GM19043 (cell line): ENCODE data around the gene NANOS1.

Source experiments
- ATAC-seq: cut with Tn5 transposase; IDR thresholded peaks from one replicate; pipeline ENCODE4 v1.9.1; 2021; ENCODE audit warnings: low read depth; ENCODE audit not compliant: unreplicated experiment

NANOS1 gene, protein sequence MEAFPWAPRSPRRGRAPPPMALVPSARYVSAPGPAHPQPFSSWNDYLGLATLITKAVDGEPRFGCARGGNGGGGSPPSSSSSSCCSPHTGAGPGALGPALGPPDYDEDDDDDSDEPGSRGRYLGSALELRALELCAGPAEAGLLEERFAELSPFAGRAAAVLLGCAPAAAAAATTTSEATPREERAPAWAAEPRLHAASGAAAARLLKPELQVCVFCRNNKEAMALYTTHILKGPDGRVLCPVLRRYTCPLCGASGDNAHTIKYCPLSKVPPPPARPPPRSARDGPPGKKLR

DNA sequence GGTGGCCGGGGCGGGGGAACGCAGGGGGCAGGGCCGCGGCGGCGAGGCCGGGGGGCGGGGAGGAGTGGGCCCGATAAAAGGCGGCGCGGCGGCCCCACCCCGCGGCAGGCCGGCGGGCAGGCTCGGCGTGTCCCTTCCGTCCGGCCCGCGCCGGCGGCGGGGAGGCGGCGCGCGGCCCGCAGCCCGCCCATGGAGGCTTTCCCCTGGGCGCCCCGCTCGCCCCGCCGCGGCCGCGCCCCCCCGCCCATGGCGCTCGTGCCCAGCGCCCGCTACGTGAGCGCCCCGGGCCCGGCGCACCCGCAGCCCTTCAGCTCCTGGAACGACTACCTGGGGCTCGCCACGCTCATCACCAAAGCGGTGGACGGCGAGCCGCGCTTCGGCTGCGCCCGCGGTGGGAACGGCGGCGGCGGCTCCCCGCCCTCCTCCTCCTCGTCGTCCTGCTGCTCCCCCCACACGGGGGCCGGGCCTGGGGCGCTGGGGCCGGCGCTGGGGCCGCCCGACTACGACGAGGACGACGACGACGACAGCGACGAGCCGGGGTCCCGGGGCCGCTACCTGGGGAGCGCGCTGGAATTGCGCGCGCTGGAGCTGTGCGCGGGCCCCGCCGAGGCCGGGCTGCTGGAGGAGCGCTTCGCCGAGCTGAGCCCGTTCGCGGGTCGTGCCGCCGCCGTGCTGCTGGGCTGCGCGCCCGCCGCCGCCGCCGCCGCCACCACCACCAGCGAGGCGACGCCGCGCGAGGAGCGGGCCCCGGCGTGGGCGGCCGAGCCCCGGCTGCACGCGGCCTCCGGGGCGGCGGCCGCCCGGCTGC lies at the start of gene NANOS1:
Gene NANOS1, plus strand, starts transcription at position 102 of the 808 bp plus-strand sequence. Its CDS starts 88 bp downstream, at position 190.
- peak; percentile 14 for ATAC-seq

DNA sequence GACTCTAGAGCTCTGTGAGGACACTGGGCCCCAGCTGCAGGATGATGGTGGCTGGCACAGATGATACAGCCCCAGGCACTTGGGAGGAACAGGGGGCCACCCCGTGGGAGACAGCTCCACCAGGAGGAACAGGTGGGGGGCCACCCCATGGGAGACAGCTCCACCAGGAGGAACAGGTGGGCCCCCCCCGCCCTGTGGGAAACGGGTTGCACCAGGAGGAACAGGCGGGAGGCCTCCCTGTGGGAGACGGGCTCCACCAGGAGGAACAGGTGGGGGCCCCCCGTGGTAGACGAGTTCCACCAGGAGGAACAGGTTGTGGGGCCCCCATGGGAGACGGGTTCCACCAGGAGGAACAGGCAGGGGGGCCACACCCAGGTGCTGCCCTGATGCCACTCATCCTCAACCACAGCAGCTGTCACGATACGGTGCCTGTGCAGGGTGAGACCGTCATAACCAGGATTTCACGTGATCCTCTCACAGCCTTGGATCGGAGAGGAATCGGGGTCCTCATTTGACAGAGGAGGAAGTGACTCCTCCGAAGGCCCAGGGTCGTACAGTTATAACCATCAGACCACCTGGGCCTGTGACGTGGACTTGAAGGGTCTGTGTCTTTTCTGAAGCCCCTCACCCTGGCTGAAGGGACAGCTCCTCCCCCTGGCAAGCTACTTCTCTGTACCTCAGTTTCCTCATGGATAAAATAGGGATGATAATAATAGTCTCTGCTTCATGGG lies 49.2 kb upstream of the NANOS1 start:
- no peak for ATAC-seq

DNA sequence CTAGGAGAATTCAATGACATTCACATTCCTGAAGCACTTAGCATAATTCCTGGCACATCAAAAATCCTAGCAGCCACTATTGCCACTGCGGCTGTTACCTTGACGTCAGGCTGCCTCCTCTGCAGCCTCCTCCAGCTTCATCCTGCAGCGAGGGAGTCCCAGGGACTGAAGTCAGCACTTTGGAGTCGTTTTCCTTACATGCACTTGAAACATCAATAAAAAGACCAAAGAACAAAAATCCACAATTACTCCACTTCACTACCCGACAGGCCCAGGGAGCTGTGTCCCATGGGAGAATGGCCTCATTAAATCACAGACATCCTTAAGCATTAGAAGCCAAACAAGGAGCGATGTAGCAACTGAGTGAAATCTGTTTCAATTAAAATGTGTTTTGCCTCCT lies 48.6 kb upstream of the NANOS1 start:
- no peak for ATAC-seq

DNA sequence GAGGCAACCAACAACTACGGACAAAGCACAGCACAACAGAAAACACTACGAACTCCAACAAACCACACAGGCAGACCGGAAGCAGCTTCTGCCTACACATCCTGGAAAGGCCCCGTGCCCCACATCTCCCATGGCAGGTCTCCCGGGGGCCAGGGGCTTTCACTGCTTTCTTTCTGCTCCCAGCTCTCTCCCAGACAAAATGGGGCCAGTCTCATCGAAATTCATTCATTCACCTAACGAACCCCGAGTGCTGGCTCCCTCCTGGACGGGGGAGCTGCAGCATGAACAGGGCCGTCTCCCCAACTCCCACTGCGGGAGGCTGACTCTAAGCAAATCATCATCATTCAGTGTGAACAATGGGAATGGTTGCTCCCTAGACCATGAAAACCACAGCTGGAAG lies 47.6 kb upstream of the NANOS1 start:
- ATAC-seq: no peak

DNA sequence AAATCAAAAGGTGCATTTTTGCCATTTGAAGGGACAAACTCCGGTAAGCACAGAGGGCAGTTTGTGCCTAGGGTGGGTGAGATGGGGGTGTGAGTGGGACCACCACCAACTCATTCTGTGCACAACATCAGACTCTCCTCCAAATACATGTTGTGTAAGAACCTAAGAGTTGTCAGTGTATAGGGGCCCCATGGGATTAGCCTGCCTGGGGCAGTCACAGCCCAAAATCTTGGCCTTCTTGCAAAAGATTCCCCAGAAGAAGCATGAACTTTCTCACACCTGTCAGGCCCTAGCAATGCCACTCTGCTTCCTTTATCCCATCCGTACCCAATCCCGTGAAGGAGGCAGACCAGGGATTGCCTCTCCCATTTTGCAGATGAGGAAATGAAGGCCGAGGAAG lies 47.1 kb upstream of the NANOS1 start:
- no peak for ATAC-seq

DNA sequence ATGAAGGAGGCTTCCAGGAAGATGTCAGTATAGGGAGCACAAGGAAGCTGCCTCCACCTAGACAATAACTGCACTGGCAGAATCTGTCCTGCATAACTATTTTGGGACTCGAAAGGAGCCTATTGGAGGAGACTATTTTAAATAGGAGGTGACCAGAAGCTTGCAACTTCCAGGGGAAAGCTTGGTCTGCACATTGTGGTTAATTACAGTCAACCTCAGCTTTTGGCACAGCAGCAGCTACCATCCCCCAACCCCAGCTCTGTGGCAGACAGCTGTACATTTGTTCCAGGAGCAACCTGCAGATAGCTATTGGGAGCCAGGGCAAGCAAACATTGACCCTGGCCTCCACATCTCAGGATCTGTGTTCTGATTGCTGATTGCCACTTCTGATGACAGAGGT lies 46.3 kb upstream of the NANOS1 start:
- ATAC-seq: no peak

DNA sequence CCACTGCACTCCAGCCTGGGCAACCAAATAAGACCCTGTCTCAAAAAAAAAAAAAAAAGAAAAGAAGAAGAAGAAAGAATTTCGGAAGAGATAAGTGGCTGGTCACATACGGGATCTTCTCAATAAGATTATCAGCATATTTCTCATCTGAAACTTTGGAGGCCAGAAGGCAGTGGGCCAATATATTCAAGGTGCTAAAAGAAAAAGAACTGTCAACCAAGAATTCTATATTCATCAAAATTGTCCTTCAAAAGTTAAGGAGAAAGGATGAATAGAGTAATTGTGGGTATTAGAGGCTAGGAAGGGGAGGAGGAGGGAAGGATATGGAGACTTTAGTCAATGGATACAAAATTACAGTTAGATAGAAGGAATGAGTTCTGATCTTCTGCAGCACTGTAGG lies 43.9 kb upstream of the NANOS1 start:
- ATAC-seq: no peak

DNA sequence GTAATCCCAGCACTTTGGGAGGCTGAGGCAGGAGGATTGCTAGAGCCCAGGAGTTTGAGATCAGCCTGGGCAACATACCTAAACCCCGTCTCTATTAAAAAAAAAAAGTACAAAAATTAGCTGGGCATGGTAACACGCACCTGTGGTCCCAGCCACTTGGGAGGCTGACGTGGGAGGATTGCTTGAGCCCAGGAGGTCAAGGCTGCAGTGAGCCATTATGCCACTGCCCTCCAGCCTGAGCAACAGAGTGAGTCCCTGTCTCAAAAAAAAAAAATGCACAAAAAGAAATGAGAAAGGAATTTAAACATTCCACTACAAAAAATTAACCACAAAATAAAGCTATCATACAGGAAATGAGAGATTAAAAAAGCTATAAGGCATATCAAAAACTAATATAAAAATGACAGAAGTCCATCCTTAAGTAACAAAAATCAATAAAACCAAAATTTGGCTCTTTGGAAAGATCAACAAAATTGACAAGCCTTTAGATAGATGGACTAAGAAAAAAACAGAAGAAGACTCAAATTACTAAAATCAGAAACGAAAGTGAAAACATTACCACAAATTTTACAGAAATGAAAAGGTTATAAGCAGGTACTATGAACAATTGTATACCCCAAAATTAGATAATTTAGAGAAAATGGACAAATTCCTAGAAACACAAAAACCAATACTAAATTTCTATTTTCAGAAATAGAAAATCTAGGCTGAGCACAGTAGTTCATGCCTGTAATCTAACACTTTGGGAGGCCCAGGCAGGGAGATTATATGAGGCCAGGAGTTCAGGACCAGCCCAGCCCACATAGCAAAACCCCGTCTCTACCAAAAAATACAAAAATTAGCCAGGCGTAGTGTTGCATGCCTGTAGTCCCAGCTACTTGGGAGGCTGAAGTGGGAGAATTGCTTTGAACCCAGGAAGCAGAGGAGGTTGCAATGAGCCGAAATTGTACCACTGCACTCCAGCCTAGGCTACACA lies 42.4 kb upstream of the NANOS1 start:
- ATAC-seq: peak; percentile 93

DNA sequence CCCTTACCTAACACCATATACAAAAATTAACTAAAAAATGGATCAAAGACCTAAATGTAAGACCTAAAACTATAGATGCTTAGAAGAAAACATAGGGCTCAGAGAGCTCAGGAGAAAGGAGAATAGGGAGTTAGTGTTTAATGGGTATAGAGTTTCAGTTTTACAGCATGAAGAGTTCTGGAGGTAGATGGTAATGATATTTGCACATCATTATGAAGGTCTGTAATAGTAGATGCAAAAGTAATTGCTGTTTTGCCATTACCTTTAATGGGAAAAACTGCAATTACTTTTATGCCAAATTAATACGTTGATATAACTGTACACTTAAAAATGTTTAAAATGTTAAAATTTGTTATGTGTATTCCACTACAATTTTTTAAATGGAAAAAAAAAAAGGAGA lies 39.2 kb upstream of the NANOS1 start:
- no peak for ATAC-seq

DNA sequence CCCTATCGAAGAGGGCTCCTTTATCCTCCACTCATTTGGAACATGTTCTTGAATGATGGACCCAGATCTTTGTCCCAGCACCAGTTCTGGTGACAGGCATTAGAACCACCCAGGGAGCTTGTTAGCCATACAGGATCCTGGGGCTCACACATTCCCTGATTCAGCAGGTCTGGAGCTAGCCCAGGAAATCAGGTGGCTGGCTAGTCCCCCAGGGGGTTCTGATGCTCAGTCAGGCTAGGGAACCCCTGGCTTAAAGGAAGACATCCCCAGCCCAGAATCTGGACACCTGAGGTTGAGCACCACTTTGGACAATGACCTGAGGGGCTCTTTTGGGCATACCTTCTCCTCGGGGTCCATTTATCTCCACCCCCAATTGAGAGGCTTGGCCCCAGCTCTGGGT lies 37.0 kb upstream of the NANOS1 start:
- no peak for ATAC-seq

DNA sequence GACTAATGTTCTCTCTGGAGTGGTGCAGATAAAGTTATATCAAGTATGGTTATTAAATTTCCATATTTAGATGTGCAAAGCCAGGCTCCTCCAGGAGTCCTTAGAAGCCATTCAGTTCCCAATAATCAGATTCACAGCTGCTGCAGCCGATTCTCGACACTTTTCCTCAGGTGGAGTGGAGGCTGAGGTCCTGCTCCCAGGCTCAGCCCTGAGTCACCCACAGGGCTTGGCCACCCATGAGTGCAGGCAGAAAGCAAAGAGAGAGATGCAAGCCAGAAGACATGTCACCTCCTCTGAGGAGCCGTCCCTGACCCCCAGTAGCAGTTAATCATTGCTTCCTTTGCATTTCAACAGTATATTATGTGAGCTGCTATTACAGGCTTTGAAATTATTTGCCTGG lies 36.3 kb upstream of the NANOS1 start:
- no peak for ATAC-seq

DNA sequence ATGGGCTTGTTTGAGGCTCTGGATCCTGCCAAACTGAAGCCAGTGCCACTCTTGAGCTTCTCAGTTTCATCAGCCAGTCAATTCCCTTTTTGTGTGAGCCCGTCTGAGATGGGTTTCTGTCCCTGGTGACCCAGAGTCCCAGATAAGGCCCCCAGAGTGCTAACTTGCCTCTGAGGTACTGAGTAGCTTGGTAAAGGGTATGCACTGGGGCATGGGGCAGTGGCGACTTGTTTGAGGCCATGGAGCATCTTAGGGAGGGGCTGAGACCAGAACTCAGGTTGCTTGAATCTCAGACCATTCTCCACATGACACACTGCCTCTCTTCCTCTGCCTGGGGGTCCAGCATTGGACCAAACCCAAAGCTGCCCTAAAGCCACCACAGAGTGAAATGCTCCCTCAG lies 35.2 kb upstream of the NANOS1 start:
- ATAC-seq: no peak

DNA sequence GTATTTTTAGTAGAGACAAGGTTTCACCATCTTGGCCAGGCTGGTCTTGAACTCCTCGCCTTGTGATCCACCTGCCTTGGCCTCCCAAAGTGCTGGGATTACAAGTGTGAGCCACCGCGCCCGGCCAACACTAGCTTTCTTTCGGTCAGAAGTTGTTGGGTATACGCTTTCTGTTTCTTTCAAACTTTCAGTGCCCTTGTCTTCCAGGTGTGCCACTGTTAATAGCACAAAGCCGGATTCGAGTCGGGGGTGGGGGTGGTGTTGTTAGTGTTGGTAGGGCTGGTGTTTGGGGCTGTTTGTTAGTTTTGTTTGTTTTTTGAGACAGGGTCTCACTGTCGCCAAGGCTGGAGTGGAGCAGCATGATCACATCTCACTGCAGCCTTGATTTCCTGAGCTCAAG lies 33.8 kb upstream of the NANOS1 start:
- no peak for ATAC-seq

DNA sequence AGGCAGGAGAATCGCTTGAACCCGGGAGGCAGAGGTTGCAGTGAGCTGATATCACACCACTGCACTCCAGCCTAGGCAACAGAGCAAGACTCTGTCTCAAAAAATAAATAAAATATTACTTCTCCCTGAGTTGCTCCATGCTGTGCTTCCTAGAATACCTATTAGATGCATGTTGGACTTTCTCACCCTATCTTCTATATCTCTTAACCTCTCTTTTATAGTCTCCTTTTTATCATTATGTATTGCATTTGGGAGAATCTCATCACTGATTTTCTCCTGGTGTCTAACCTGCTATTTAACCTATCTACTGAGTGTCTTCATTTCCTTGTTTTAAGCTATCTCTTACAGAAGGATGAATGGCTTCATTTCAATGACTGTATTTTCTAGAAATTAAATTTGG lies 32.1 kb upstream of the NANOS1 start:
- no peak for ATAC-seq

DNA sequence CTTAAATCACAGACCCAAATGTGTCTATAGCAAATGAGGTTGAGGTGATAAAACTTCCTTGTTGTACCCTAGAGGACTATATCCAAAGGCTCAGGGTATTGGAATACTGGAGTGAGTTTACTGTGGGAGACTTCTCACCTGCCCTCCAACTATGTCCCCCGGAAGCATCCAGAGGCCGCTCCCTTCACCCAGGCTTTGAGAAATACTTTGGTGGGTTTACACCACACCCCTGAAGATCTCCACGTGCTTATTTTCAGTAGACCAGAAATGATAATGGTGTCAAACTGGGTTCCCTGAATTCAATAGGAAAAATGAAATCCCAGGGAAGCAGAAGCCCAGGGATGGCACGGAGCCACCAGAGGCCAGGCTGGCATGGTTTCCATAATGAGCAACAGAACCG lies 31.3 kb upstream of the NANOS1 start:
- no peak for ATAC-seq

DNA sequence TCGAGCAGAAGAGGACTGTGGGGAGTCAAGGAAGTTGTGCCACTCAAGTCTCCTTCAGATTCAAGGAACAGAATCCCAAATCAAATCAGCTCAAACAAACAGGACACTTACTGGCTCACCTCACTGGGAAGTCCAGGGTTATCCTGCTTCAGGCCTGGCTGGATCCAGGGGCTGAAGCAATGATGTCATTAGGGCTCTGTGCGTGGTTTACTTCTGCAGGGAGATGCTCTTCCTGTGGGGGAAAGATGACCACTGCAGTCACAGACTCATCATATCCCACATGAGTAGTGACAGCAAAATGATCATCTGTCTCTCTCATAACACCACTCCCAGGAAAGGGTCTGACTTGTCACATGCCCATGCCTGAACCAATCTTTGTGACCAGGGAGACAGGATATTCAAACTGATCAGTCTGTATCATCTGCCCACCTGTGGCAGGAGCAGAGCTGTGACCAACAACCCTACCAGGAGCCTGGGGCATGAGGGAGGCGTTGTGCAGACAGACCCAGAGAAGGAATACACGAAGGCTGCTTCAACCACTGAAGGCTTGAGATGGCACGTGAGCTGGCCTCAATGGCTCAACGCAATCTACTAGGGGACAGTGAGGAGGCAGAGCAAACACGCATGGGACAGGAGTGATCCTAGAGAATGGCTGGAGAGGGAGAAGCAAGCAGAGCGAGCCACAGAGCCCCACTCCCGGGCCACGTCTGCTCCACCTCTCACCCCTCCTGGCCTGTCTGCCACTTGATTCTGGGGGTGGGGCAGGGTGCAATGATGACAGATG lies 27.6 kb upstream of the NANOS1 start:
- no peak for ATAC-seq

DNA sequence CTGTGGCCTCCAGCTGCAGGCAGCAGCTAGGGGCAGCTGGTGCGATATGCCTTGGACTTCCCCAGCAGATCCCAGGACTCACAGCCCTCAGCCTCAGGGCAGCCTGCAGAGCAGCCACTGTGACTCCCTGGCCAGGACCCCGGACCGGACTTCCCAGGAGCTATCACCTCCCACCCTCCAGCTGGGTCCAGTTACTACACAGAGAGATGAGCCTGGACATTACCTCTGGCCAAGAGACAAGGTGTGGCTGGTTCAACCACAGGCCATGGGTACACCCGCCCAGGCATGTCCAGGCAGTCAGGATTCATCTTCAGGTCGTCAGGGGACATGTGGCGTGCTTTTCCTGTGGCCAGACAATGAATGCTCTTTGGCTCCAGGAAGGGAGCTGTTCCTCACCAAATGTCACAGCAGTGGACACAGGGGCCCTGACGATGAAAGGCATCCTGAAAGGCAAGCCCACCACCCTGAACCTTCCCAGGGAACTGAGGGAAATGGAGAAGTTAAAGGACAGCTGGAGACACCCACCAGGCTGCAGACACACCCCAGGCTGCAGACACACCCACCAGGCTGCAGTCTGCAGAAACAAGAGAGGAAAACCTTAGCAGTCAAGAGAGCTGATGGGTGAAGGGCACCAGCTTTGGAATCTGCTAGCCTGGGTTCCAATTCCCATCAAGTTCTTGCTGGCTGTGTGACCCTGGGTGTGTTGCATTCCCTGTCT lies 25.8 kb upstream of the NANOS1 start:
- ATAC-seq: no peak

DNA sequence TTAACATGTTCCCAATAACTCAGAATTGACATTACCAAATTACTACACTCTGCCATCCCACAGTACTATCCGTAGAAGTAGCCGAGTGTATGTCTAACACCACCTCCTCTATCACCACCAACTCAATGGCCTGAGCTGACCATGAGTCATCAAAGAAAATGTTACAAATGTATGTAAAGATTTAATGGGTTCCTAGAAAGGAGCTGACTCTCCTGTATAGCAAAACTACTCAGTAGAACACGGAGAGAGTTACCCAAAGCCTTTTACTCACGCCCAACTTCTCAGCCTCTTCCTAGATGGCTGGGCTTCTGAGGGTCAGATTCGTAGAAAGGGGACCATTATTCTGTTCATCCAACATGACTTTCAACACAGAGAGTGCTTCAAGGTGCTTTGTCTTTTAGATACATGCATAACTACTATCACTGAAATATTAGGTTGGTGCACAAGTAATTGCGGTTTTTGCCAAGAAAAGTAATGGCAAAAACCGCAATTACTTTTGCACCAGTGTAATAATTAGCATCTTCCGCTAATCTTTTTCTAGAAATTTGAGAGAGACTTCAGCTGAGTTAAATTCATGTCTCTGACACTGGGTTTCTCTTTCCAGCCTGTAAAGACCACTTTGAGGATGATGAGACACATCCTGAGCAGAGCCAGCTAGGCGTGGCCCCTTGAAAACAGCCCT lies 24.0 kb upstream of the NANOS1 start:
- ATAC-seq: no peak
